Renal cortex interstitium (tissue), 11 donors: Measurements from ENCODE around the gene RHO. TPM values are rescaled to one million over a fixed set of nuclear protein-coding genes. Genes with fewer than 3 reads are reported as not detected.
A peak's percentile ranks its signal among the peaks of the same experiment; 100 is the strongest.

Experiments used
- DNase-seq, 11 donors: peaks; one replicate each; pipeline ENCODE4 v3.0.0-alpha.2; 2013; ENCODE audit warnings: low read depth in 9 of 11, low spot score in 4 of 11; ENCODE audit errors: extremely low read depth in 1 of 11
- polyA plus RNA-seq, 3 donors: library from polyadenylated mRNA; unstranded; fragments of 120-200 nt; gene quantifications; one replicate each; pipeline ENCODE4 v1.2.1, GENCODE V29; 2013; ENCODE audit not compliant: insufficient read length in 3 of 3

RHO gene
- polyA plus RNA-seq, 3 donors: 0.04 to 0.09 (median 0.08) TPM

DNA sequence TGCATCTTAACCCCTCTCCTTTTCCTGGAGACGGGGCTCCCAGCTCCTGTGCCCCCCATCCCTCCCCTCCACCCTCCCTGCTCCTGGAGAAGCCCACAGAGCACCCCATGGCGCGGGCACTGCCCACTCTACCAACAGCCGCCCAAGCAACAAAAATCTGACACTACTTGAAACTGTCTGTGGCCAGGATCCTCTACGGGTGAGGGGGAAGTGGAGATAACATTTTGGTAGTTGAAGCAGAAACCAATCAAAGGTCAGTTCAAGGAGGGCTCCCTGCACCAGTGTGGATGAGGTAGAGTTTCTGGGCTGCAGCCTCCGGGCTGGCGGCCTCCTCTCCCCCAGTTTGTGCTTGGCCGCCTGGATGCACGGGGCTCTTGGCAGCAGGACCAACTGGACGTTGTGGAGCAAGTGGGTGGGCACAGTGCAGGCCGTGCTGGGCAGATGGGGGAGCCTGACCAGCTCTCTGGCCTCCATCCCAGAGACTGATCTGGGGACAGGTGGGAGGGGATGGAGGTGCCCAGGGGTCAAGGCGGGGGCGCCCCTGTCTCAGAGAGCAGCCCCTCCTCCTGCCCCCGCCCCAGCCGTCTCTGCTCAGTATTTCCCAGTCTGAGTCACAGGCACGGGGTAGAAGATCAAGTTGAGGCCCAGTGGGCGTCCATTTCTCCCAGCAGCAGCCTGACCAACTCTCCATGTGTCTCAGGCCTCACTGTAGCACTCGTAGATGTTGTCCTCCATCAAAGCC lies 27.3 kb downstream of the RHO start:
- DNase-seq: no peak

DNA sequence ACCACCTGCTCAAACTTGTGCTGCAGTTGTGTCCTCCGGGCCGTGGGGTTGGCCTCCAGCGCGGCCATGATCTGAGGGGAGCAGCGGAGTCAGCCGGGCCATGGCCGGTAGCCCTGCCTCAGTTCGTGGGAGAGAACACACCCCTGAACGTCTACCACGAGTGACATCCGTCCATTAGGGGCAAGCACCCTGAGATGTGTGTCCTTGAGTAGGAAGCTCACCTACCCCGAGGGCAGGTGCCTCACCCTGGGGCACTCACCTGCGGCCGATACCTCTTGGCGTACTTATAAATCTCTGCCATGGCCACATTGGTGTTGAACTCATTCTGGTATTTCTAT lies 27.9 kb downstream of the RHO start:
- no peak for DNase-seq

DNA sequence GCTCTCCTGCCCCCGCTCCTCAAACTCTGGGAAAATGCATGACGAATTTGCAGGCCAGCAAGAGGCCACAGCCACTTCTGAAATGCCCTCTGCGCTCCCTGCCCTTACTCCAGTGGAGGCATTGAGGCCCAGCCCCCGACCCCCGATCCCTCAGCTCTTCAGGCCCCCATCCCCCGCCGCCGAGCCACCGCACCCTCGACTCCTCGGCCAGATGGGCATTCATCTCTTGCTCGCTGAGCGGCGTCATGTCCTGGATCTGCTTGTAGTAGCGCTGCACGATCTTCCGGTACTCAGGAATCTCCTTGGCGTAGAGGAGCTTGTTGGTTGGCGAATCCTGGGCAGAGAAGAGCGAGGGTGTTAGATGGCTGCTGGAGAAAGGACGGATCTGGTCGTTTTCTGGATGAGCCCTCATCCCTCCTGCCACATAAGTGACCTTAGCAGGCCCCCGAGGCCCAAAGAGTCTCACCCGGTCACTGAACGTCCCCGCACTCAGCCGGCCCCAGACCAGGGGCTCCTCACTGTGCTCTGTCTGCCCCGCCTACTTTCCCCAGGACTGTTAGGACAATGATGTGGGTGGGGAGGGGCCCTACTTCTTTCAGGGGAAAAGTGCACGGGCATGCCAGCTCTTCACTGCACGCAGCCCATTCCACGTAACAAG lies 28.6 kb downstream of the RHO start:
- DNase-seq: no peak

DNA sequence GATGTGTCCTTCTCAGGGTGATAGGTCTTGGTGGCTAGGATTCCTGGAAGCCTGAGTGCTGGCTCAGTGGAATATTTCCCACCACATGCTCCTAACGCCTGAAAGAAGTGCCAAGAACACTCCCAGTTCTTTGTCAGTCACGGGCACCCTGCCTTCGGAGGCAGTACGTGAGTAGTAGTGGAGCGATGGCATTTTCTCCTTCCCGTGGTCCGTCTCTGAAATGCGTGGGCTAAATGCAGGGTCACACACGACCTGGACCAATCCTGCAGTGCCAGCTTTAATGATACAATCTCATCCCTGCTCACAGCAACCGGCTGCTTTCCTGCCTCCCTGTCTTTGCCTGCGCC lies 29.1 kb downstream of the RHO start:
- DNase-seq: no peak

DNA sequence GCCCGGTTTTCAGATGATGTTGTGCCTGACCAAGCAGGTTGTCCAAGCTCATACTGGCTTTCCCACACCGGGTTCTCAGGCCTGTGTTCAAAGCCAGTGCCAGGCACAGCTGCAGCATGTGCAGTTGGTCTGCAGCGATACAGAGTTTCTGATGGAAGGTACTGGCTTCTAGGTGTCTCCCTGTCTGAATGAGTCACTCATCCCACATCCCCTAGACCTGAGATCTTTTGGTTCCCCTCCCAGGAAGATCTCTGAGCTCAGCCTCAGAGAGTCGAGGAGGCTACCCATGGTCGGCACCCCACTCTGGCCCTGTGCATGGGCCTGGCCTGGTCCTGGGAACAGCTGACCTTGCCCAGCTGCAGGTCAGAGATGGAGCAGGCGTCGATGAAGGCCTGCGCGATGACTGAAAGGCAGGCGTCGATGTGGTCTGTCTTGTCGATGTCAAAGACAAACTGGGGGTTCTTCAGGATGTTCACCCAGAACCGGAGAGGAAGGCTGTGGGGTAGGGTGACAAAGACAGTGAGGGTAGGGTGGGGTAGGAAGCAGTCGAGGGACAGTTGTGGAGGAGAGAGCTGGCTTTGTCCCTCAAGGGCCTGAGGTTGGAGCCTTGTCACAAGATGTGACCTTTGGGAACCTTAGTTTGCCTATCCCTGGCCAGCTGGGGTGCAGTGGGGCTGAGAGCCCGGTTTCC lies 29.8 kb downstream of the RHO start:
- no peak for DNase-seq

DNA sequence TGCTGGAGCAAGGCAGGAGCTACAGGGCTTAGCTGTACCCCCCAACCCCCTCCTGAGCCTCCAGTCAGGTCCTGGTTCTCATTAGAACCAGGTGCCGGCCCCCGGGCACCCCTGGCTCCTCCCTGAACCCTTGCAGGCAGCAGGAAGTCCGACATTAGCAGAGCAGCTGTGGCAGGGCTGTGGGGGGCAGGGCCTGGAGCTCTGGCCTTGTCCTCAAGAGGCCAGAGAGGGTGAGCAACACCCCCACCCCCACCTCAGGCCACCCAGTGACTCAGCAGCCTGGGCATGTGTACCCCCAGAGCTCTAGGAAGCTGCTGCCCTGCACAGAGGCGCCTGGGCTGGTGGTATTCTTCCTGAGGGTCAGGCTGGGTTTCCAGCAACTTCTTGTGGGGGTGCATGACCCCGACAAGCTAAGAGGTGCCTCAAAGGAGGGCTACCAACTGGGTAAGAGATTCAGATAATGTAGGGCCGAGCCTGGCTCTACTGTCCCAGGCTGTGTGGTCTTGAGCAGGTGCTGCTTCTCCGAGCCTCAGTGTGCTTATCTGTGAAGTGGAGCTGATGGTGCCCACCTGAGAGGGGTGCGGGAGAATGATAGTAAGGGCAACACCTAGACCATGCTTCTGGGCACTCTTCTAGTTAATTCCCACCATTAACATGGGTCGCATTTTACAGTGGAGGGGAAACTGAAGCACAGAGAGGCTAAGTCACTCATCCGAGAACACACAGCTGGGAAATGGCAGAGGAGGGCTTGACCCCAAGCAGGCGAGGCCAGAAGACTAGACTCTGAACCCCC lies 30.5 kb downstream of the RHO start:
- DNase-seq: no peak

DNA sequence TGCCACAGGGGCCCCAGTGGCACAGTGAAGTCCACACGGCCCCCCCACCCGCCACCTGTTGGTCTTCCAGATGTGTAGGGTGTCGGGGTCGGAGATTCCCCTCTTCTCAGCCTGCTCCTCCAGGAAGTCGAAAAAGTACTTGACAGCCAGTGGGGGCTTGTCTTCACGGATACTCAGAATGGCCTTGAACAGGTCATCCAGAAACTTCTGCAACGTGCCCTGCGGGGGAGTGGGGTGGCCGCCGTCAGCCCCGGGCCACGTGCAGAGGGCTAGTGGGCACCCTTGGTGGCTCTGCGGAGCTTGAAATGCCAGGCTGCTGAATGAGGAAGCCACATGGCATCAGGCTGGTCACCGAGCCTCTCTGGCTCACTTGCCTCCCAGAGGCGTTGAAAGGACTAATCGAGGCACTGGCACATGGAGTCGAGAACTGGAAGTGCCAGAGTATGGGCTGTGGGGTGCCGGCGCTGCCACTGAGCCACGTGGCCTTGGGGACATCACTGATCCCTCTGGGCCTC lies 31.2 kb downstream of the RHO start:
- DNase-seq: no peak

DNA sequence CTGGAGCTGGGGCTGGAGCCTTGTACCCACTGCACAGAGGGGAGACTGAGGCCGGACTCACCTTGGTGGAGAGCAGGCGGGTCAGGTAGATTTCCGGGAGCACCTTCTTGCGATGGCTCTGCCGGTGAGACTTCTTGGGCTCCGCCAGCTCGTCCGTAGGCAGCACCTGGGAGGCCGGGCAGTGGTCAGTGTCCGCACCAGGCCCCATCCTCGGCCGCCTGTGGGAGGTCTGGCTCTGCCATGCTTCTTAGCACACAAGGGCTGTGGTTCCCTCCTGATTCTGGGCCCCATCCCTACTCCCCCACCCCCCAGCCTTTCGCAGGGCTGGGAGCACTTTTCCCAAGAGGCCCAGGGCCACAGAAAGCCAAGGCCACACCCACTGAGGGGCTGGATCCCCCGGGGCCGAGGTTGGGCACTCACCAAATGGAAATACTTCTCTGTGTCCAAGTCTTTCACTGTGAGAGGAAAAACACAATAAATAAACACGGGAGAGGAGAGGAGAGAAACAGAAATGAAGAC lies 31.9 kb downstream of the RHO start:
- DNase-seq: no peak

DNA sequence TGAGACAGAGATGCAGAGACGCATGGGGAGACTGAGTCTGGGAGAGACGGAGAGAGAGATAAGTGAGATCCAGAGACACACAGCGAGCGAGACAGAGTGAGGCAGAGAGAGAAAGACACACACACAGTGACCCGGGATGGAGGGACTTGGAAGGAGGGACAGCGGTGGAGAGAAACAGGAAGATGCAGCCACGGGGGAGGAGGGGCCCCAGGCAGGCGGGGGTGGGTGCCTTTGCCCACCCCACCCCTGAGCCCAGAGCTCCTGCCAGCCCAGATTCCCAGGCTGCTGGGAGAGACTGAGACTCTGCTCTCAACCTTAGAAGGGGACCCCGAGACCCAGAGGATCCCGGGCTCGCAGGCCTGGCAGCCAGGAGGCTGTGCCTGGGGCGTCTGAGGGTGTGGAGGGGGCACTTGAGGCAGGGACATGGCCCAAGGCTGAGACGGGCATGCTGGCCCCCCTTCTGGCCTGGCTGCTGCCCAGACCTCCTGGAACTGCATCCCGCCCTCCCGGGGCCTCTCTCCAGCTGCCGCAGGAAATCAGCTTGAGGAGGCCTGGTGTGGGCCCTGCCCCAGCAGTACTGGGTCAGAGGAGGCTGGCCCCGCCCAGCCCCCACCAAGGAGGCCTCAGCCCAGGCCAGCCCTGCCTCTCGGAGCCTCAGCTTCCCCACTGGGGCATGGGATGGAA lies 32.6 kb downstream of the RHO start:
- DNase-seq: peak; percentile 13 to 62 (median 47)

DNA sequence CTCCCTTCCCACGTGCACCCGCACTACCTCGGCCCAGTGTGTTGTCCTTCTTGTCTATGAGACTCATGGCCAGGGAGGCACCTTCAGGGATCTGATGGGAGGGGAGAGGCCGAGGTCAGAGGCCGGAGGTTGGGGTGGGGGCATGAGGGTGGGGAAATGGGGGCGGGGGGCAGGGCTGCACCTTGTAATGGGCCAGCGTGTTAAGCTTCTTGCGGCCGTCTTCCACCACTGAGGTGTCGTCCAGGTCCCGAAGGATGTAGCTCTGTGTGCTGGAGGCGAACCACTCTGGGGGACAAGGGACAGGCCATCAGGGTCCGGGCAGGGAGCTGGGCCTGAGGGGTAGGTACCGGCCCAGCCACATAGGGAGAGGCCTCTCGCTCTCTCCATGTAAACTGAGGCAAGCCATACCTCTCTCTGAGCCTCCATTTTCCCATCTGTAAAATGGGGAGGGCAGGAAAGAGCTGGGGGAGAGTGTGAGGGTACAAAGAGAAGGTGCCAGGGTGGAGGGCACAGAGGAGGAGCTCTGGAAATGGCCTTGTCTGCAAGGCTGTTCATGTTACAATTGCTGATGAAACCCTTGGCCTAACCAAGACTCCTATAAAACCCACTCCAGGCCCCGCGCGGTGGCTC lies 33.3 kb downstream of the RHO start:
- DNase-seq: no peak

DNA sequence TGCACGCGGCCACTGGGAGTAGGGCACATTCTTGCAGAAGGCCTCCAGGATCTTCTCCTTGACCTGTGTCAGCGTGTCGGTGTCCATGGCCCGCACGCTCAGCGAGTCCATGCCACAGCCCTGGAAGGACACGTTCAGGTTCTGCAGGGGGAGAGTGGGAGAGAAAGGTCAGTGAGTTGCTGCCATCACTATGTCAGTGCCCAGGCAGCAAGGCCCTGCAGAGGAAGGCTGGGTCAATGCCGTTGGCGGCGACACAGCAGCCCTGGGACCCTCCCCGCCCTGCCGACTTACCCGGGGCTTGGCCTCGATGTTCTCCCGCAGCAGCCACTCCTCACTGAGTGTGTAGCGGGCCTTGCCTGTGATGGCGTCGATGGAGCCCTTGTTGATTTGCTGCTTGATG lies 34.4 kb downstream of the RHO start:
- no peak for DNase-seq

DNA sequence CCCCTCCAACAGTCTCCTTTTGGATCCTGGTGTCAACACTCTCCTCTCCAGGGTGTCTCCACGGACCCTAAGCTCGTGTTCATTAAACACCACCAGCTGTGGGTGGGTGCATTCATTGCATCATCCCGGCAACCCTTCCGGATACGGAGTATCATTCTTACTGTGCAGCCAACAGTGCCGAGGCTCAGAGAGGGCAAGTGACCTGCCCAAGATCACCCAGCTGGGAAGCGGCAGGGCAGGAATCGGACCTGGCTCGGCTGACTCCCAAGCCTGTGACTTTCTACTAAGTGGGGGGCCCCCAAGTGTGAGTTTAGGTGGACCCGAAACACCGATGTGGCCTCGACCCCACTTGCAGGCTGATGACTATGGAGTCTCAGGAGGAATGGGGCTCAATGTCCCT lies 34.9 kb downstream of the RHO start:
- no peak for DNase-seq

DNA sequence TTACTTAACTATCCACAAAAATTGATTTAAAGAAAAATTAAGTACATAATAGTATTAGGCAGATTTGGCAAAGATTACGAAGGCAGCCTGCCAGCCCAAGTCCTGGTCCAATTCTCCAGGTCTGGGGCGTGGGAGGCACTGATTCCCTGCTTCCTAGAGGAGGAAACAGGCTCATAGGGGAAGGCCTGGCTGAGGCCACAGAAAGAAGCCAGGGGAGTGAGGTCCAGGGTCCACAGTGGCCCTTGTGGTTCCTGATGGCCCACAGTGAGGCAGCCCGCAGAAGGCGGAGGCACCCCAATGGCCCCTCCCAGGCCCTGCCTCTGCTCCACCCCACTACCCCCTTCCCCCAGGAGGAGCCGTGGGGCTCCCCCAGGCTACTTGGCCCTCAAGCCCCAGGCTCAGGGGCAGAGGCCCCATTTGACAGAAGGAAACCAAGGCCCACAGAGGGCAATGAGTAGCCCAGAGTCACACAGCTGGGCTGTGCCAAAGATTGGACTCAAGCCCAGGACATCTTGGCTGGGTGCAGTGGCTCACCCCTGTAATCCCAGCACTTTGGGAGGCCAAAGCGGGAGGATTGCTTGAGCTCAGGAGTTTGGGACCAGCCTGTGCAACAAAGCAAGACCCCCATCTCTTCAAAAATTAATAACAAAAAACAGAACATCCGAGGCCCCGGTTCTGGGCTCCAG lies 35.6 kb downstream of the RHO start:
- DNase-seq: no peak

DNA sequence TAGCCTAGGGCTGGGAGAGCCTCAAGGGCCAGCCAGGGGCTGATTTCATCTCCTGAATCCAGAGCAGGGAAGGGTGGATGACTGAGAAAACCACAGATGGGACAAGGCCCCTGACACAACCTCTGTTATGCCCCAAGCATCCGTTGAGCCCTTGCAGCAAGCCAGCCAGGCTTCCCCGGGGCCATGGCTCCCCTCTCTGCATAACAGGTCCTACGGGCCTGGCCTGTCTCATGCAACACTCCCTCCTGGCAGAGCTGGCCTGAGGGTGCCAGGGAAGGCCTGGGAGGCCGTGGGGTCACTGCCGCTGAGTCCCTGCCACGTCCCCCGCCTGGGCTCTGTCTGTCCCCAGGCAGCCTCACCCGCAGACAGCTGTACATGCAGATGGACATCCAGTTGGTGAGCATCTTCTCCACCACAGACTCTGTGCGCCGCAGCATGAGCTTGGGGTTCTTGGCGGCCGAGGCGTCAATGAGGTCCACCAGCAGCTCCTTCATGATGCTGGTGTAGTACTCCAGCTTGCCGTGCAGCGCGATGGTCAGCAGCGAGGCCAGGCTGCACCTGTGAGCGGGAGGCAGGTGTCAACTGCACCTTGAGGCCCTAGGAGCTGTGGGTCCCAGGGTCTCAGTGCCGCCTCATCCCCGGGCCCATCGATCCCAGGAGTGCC lies 36.7 kb downstream of the RHO start:
- DNase-seq: no peak

DNA sequence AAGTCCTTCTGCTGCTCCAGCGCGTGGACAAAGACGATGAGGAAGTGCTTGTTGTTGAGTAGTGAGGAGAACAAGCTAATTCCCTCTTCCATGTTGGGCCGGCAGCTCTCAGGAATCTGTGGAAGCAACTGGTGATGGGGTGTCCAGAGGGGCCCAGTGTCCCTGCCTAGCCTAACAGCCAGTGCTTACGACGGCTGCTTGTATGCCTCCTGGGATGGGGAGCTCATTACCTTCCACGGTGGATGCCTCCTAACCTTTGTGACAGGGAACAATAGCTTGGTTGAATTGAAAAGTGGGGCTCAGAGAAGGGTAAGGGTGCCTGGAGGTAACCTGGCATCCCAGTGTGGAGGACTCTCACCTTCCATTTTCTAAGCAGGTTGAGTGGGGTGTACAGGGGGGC lies 37.5 kb downstream of the RHO start:
- DNase-seq: no peak

DNA sequence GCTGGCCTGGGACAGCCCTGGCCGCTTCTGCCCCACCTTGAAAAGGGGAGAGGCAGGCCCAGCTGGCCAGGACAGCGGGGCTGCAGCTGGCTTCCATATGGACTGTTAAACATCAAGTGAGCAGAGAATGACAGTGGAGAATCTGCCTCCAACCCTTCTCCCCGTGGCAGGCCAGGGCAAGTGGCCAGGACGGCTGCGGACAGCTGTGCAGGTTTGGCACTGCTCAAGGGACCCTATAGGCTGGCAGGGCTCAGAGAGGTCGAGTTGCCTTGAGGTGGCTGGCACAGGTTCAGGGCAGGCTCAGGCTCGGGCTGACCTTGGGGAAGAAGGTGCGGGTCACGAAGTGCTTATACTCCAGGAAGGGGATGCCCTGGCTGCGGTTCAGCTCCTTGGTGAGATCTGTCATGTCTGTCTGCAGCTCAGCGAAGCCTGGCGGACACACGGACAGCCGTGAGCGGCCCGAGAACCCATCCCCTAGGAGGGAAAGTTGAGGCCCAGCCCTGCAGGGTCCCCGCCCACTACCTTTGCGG lies 38.8 kb downstream of the RHO start:
- DNase-seq: no peak

DNA sequence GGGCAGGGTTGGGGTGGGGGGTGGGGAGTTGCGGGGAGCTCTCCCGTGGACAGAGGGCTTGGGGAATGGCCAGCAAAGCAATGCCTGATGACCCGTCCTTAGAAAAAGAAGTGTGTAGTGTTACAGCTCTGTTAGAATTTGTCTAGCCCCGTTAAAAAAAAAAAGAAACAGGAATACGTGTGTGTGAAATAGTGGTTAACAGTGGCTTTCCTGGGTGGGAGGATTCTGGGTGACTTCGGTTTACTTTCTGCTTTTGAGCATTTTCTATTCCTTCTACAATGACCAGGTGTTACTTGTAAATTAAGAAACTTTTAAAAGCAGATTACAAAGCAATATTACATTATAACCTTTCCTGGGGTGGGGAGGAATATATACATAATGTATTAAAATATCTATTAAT lies 39.5 kb downstream of the RHO start:
- DNase-seq: no peak
